Fibroblast of skin of right quadriceps (primary cell): ENCODE measurements around the gene KIFC3.
"Not testable (repeated sequence)": the region's sequence is repeated elsewhere in the genome, so short reads cannot be mapped to it uniquely, and the experiment has no call there.

Experiments
- DNase-seq: peaks from one replicate; pipeline ENCODE4 v3.0.0-alpha.2; 2013

Gene KIFC3

GRCh38 chr16:57801809-57802340, 416 bp downstream of the KIFC3 start:
- peak; percentile 28 for DNase-seq

- peak; percentile 50 for DNase-seq
Measured at GRCh38 chr16:57801098-57801808, 1.0 kb downstream of the KIFC3 start.

GRCh38 chr16:57800200-57801097, 1.8 kb downstream of the KIFC3 start:
- no peak for DNase-seq

GRCh38 chr16:57799600-57800199, 2.6 kb downstream of the KIFC3 start:
- DNase-seq, result no peak

GRCh38 chr16:57798953-57799599, 3.2 kb downstream of the KIFC3 start:
- no peak for DNase-seq

- DNase-seq, result no peak
Measured at GRCh38 chr16:57798267-57798810, 4.0 kb downstream of the KIFC3 start.

GRCh38 chr16:57797526-57798266, 4.6 kb downstream of the KIFC3 start:
- DNase-seq, result no peak

- DNase-seq, result no peak
Measured at GRCh38 chr16:57797216-57797525, 5.1 kb downstream of the KIFC3 start.

- DNase-seq, result not testable (repeated sequence)
Measured at GRCh38 chr16:57796014-57796413, 6.3 kb downstream of the KIFC3 start.

GRCh38 chr16:57795431-57795878, 6.8 kb downstream of the KIFC3 start:
- peak; percentile 56 for DNase-seq

GRCh38 chr16:57794849-57795430, 7.4 kb downstream of the KIFC3 start:
- no peak for DNase-seq

- DNase-seq, result no peak
Measured at GRCh38 chr16:57791893-57792461, 10.3 kb downstream of the KIFC3 start.

- DNase-seq, result no peak
Measured at GRCh38 chr16:57791195-57791892, 10.9 kb downstream of the KIFC3 start.

GRCh38 chr16:57788951-57789350, 13.3 kb downstream of the KIFC3 start:
- no peak for DNase-seq

- no peak for DNase-seq
Measured at GRCh38 chr16:57788252-57788841, 13.9 kb downstream of the KIFC3 start.

- DNase-seq, result no peak
Measured at GRCh38 chr16:57787519-57787905, 14.8 kb downstream of the KIFC3 start.

- DNase-seq, result no peak
Measured at GRCh38 chr16:57786632-57787518, 15.4 kb downstream of the KIFC3 start.

- DNase-seq, result no peak
Measured at GRCh38 chr16:57785924-57786323, 16.4 kb downstream of the KIFC3 start.

GRCh38 chr16:57785385-57785784, 16.9 kb downstream of the KIFC3 start:
- DNase-seq, result no peak
